ENCODE measurements around the gene MTRF1L.

- TF ChIP-seq CTCF (IDR thresholded peaks at IDR 0.05) (no peak), EP300 (IDR thresholded peaks at IDR 0.05) (no peak), POLR2AphosphoS5 (IDR thresholded peaks at IDR 0.05) (no peak), POLR2A (IDR thresholded peaks at IDR 0.05) (no peak)
These were observed 44.7 kb downstream of the MTRF1L start for GRCh38 chr6:152957796-152958195.

Data from stomach (tissue), 4 donors.